22Rv1 (cell line): Measurements from ENCODE around the gene DAAM2.

Experiments
- ZFX ChIP-seq: fragments of 450-650 bp; IDR thresholded peaks from 2 replicates; pipeline ENCODE4 v1.6.1; 2017; ENCODE audit warnings: antibody characterized with exemption, borderline replicate concordance
- TF ChIP-seq, protein P1 (sequence below): fragments of 450-650 bp; IDR thresholded peaks from 2 replicates; pipeline ENCODE4 v1.5.1; 2017; ENCODE audit warnings: mild to moderate bottlenecking

DNA sequence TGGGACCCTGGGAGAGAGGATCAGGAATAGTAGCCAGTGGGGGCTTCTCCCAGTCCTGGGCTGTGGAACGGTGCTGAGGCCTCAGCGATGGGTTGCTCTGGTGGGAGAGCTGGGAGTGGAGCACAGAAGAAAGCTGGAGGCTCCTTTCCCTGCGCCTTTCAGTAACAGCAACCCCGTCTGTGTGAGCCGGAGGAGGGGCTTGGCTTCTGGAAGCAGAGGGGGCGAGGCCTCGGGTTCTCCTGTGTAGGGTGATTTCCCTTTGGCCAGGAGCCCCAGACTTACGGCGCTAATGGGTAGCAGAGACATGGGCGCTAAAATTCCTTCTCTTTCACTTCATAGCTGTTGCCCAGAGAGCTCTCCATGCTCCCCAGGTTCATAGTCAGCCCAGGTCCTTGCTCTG is 55.0 kb downstream of the DAAM2 start:
- TF ChIP-seq, protein P1, sequence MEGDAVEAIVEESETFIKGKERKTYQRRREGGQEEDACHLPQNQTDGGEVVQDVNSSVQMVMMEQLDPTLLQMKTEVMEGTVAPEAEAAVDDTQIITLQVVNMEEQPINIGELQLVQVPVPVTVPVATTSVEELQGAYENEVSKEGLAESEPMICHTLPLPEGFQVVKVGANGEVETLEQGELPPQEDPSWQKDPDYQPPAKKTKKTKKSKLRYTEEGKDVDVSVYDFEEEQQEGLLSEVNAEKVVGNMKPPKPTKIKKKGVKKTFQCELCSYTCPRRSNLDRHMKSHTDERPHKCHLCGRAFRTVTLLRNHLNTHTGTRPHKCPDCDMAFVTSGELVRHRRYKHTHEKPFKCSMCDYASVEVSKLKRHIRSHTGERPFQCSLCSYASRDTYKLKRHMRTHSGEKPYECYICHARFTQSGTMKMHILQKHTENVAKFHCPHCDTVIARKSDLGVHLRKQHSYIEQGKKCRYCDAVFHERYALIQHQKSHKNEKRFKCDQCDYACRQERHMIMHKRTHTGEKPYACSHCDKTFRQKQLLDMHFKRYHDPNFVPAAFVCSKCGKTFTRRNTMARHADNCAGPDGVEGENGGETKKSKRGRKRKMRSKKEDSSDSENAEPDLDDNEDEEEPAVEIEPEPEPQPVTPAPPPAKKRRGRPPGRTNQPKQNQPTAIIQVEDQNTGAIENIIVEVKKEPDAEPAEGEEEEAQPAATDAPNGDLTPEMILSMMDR, result no peak
- no peak for TF ChIP-seq ZFX
